Stimulated activated CD8-positive, alpha-beta memory T cell treated with anti-CD3 and anti-CD28 coated beads, Interleukin-12 subunit alpha, Interleukin-12 subunit beta, amount 100 ng/mL, for 24 hours (primary cell): ENCODE measurements around the gene USP17L21.
"Not testable (repeated sequence)": the region's sequence is repeated elsewhere in the genome, so short reads cannot be mapped to it uniquely, and the experiment has no call there.

Source experiments
- DNase-seq: peaks from one replicate; pipeline ENCODE4 v3.0.0-alpha.2; 2020; ENCODE audit errors: extremely low read depth

USP17L21 gene

GRCh38 chr4:9262572-9262971, at the start of gene USP17L21:
Gene USP17L21 (plus strand): TSS chr4:9262872. CDS start chr4:9262872, 0 bp downstream.
- DNase-seq: not testable (repeated sequence)

GRCh38 chr4:9214701-9215100, 48.0 kb upstream of the USP17L21 start:
- DNase-seq: not testable (repeated sequence)

GRCh38 chr4:9215105-9215504, 47.6 kb upstream of the USP17L21 start, which contains the start of gene USP17L11:
Gene USP17L11 (plus strand): TSS chr4:9215405. CDS start chr4:9215405, 0 bp downstream.
- not testable (repeated sequence) for DNase-seq

GRCh38 chr4:9219852-9220251, 42.8 kb upstream of the USP17L21 start, which contains the start of gene USP17L12:
Gene USP17L12 (plus strand): TSS chr4:9220152. CDS start chr4:9220152, 0 bp downstream.
- DNase-seq: not testable (repeated sequence)

- not testable (repeated sequence) for DNase-seq
Measured at GRCh38 chr4:9224596-9224995, 38.1 kb upstream of the USP17L21 start, which contains the start of gene USP17L13. Gene USP17L13 (plus strand): TSS chr4:9224896. CDS start chr4:9224896, 0 bp downstream.

GRCh38 chr4:9230249-9230648, 32.4 kb upstream of the USP17L21 start:
- not testable (repeated sequence) for DNase-seq

GRCh38 chr4:9234085-9234484, 28.6 kb upstream of the USP17L21 start, which contains the start of gene USP17L15:
Gene USP17L15 (plus strand): TSS chr4:9234385. CDS start chr4:9234385, 0 bp downstream.
- DNase-seq: not testable (repeated sequence)

- DNase-seq: not testable (repeated sequence)
Measured at GRCh38 chr4:9238461-9238860, 24.2 kb upstream of the USP17L21 start.

GRCh38 chr4:9243579-9243978, 19.1 kb upstream of the USP17L21 start, which contains the start of gene USP17L17:
Gene USP17L17 (plus strand): TSS chr4:9243879. CDS start chr4:9243879, 0 bp downstream.
- DNase-seq: not testable (repeated sequence)

- DNase-seq: not testable (repeated sequence)
Measured at GRCh38 chr4:9247953-9248680, 14.6 kb upstream of the USP17L21 start, which contains the start of gene USP17L18. Gene USP17L18 (plus strand): TSS chr4:9248630. CDS start chr4:9248630, 0 bp downstream.

- not testable (repeated sequence) for DNase-seq
Measured at GRCh38 chr4:9253078-9253477, 9.6 kb upstream of the USP17L21 start, which contains the start of gene USP17L19. Gene USP17L19 (plus strand): TSS chr4:9253378. CDS start chr4:9253378, 0 bp downstream.

- DNase-seq: not testable (repeated sequence)
Measured at GRCh38 chr4:9257824-9258223, 4.8 kb upstream of the USP17L21 start, which contains the start of gene USP17L20. Gene USP17L20 (plus strand): TSS chr4:9258124. CDS start chr4:9258124, 0 bp downstream.

- not testable (repeated sequence) for DNase-seq
Measured at GRCh38 chr4:9267319-9267718, 4.6 kb downstream of the USP17L21 start, which contains the start of gene USP17L22. Gene USP17L22 (plus strand): TSS chr4:9267619. CDS start chr4:9267619, 0 bp downstream.

GRCh38 chr4:9271719-9272118, 9.0 kb downstream of the USP17L21 start:
- DNase-seq: not testable (repeated sequence)
